Heart left ventricle (tissue), 16 donors: ENCODE measurements around the gene LAG3. TPM values are rescaled to one million over a fixed set of nuclear protein-coding genes. Genes with fewer than 3 reads are reported as not detected.

Experiments
- ATAC-seq, 4 donors: fragments of 200-7000 bp; cut with Tn5 transposase; one replicate each; pipeline ENCODE4 v1.9.1; 2020 to 2022; ENCODE audit warnings: moderate library complexity in 4 of 4, mild to moderate bottlenecking in 3 of 4, moderate number of reproducible peaks in 1 of 4
- DNase-seq, 5 donors: peaks; one replicate each; pipeline ENCODE4 v3.0.0-alpha.2; 2020
- H3K27ac ChIP-seq, 12 donors: fragments of 200-600 bp; sonication (generic) in 4 of 12; one replicate each; pipeline versions ENCODE4 v1.5.0 to v1.8.0; 2016 to 2022; ENCODE audit warnings: mild to moderate bottlenecking in 2 of 12
- H3K27me3 ChIP-seq, 9 donors: fragments of 200-600 bp; sonication (generic) in 2 of 9; one replicate each; pipeline versions ENCODE4 v1.5.1 to v1.8.0; 2016 to 2022; ENCODE audit warnings: mild to moderate bottlenecking in 3 of 9
- H3K36me3 ChIP-seq, 9 donors: fragments of 200-600 bp; sonication (generic) in 2 of 9; one replicate each; pipeline versions ENCODE4 v1.5.0 to v1.8.0; 2018 to 2022; ENCODE audit warnings: mild to moderate bottlenecking in 2 of 9
- H3K4me1 ChIP-seq, 12 donors: fragments of 200-600 bp; sonication (generic) in 4 of 12; one replicate each; pipeline versions ENCODE4 v1.5.0 to v1.8.0; 2016 to 2022; ENCODE audit warnings: mild to moderate bottlenecking in 3 of 12
- H3K4me3 ChIP-seq, 12 donors: fragments of 200-600 bp; sonication (generic) in 4 of 12; one replicate each; pipeline versions ENCODE4 v1.5.0 to v1.8.0; 2017 to 2022; ENCODE audit warnings: mild to moderate bottlenecking in 9 of 12, moderate library complexity in 4 of 12
- H3K9me3 ChIP-seq, 12 donors: fragments of 200-600 bp; sonication (generic) in 4 of 12; one replicate each; pipeline versions ENCODE4 v1.5.0 to v1.8.0; 2016 to 2022; ENCODE audit warnings: mild to moderate bottlenecking in 1 of 12
- POLR2A ChIP-seq, 2 donors: fragments of 450-650 bp; IDR thresholded peaks; one replicate each; pipeline ENCODE4 v1.6.1; 2017; ENCODE audit warnings: antibody characterized with exemption in 2 of 2, mild to moderate bottlenecking in 2 of 2, moderate library complexity in 2 of 2
- WGBS, 4 donors: extraction: QIAGEN DNeasy Blood & Tissue Kit in 2 of 4; methylation state at CpG; one replicate each; pipeline versions ENCODE4 v1.1.5 to v1.1.7; 2013 to 2018; 5-methylcytosine and 5-hydroxymethylcytosine counted together
- intact Hi-C, 10 donors: fragments of 100-400 bp; cut with DNase I; formaldehyde crosslinking; loops; one replicate each; pipeline versions ENCODE4 v1.11.1 to v1.14.2; 2022
- polyA plus RNA-seq, 2 donors: library from polyadenylated mRNA; stranded (reverse); fragments of 200-250 nt; gene quantifications; one replicate each; pipeline ENCODE4 v1.2.3, GENCODE V29; 2013
- total RNA-seq, 9 donors: library from RNA; depleted of rRNA in 2 of 9; stranded (reverse); fragments of >200 nt in 2 of 9; fragmentation: NEBNext Ultra II Directional in 3 of 9; extraction: Animal tissue kit (Norgen Biotek cat#: 25700) in 3 of 9; gene quantifications; one replicate each; pipeline versions ENCODE4 v1.1.0 to v1.2.4, GENCODE V29; 2016 to 2023
- TF ChIP-seq, protein P1 (sequence below), 12 donors: fragments of 200-600 bp; sonication (generic) in 4 of 12; IDR thresholded peaks; one replicate each; pipeline versions ENCODE4 v1.5.0 to v1.8.0; 2018 to 2022; ENCODE audit warnings: antibody characterized with exemption in 12 of 12, mild to moderate bottlenecking in 5 of 12
- donor health status: ischemic (EF 13 %, LVEDD 7.1; RV severe dilation, severe dysfunction).
- donor health status: healthy with polysubstance abuse.
- donor health status: DM: no; HTN: yes; CAD: no.
- donor health status: DM: no; HTN: no; CAD: no.
- donor health status: ischemic (EF 25% LVEDD 6.9; RV normal size, moderate dysfunction).
- donor health status: ischemic (EF 25% LVEDD 5.7; RV mildly dilated, moderate dysfunction).
- donor health status: healthy.
- donor health status: DM: yes; HTN: yes; CAD: no.
- donor health status: ischemic (EF 35%, LVEDD 5.7; RV mildly dilated, moderate dysfunction).
- donor health status: nonischemic (EF 11% LVEDD 7.7; RV severe dilation, severe dysfunction).
- donor health status: DM: yes; HTN: yes; CAD: no.
- donor health status: PGD.
- donor health status: ischemic (EF 29% LVEDD 5.4; RV normal size, mild dysfunction).
- donor health status: nonischemic (EF 23%, LVEDD 6.1; RV moderate dilation, normal function).

Gene LAG3
- total and polyA plus RNA-seq, 11 donors, result 0.03 to 1.5 (median 0.34) TPM; not detected in 4

DNA sequence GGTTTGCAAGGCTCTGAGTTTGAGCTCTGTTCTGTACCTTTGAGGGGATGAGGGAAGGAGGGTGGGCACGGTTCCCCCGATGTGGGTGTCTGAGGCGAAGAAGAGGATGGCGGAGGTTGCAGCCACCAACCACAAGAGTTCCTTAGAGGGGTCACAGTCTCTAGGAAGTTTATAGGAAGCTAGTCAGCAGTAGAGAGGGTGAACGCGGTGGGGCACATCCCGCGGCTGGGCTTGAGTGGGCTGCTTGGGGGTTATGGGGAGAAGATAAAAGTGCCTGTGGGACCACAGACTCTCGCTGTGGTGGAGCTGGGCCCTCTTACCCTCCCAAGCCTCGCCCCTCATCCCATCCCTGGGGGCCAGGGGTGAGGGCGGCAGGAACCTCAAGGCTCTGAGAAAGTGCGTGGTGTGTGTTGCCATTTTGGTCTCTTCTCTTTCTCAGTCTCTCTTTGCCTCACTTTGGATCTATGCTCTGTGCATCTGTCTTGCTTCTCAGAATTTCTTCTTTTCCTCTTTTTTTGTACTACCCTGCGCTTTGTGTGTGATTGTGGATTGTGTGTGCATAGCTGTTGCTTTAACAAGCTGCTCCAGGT is 19.7 kb downstream of the LAG3 start:
- TF ChIP-seq, protein P1, sequence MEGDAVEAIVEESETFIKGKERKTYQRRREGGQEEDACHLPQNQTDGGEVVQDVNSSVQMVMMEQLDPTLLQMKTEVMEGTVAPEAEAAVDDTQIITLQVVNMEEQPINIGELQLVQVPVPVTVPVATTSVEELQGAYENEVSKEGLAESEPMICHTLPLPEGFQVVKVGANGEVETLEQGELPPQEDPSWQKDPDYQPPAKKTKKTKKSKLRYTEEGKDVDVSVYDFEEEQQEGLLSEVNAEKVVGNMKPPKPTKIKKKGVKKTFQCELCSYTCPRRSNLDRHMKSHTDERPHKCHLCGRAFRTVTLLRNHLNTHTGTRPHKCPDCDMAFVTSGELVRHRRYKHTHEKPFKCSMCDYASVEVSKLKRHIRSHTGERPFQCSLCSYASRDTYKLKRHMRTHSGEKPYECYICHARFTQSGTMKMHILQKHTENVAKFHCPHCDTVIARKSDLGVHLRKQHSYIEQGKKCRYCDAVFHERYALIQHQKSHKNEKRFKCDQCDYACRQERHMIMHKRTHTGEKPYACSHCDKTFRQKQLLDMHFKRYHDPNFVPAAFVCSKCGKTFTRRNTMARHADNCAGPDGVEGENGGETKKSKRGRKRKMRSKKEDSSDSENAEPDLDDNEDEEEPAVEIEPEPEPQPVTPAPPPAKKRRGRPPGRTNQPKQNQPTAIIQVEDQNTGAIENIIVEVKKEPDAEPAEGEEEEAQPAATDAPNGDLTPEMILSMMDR (IDR thresholded peaks at IDR 0.05), result no peak
- no peak for TF ChIP-seq POLR2A (IDR thresholded peaks at IDR 0.05)
- DNase-seq (no peak), ATAC-seq (no peak)
- Histone ChIP-seq H3K27ac (peak overlapping the region in 3 of 12 donors; percentile 19 to 95 (median 37)), H3K4me3 (peak overlapping the region in 6 of 12 donors; percentile 14 to 65 (median 20)), H3K27me3 (peaks cover 0 to 4% (median 0%) of the 10 kb centered on the region in 9 donors), H3K36me3 (peaks cover 0 to 21% (median 0%) of the 10 kb centered on the region in 9 donors), H3K9me3 (no peaks in the 10 kb centered on the region), H3K4me1 (peaks cover 0 to 38% (median 0%) of the 10 kb centered on the region in 12 donors)
- WGBS, 4 donors, result 78 to 88% (median 83%) methylated on average over 13 of the region's 13 CpGs
- intact Hi-C loops, result no loop called here

DNA sequence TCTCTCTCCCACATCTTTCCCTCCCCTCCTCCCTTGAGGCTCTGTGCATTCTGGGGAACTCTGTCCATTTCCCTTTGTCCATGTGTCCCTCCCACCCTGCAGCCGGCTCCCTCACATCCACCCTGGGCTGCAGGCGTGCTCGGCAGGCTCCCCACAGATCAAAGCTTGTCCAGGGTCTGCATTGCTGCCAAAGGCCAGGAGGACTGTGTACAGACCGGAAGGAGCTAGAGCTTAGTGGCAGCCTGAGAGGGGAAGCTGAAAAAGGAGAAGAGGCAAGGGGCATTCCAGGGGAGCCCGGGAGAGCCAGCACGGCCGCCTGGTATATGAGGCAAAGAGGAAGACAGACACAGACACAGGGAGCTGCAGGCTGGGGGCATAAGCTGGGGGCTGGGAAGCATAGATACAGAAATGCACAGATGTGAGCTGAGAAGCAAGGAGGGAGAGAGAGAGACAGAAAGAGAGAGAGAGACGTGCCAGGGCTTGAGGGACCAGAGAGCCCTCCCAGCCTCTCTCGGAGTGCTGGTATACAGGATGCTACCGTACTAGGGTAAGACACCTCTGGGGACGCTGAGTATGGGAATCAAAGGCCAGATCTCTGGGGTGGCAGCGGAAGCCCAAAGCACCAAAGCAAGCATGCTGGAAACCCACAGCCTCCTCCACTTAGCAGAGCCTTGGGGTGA is 20.3 kb downstream of the LAG3 start:
- H3K27ac ChIP-seq, result peak overlapping the region in 1 of 12 donors; percentile 95
- peaks cover 0 to 22% (median 0%) of the 10 kb centered on the region in 9 donors for H3K36me3 ChIP-seq
- no peak for TF ChIP-seq POLR2A (IDR thresholded peaks at IDR 0.05)
- TF ChIP-seq, protein P1 (IDR thresholded peaks at IDR 0.05), result no peak
- intact Hi-C loops, result no loop called here
- WGBS, 4 donors, result 26 to 39% (median 33%) methylated on average over 12 of the region's 12 CpGs
- H3K4me1 ChIP-seq, result peaks cover 0 to 32% (median 0%) of the 10 kb centered on the region in 12 donors
- no peaks in the 10 kb centered on the region for H3K9me3 ChIP-seq
- peaks cover 0 to 4% (median 0%) of the 10 kb centered on the region in 9 donors for H3K27me3 ChIP-seq
- ATAC-seq, result peak; percentile 27 to 81 (median 67)
- DNase-seq, result peak in 3 of 5 donors; percentile 42 to 61 (median 44)
- H3K4me3 ChIP-seq, result peak overlapping the region in 5 of 12 donors; percentile 14 to 65 (median 22)

DNA sequence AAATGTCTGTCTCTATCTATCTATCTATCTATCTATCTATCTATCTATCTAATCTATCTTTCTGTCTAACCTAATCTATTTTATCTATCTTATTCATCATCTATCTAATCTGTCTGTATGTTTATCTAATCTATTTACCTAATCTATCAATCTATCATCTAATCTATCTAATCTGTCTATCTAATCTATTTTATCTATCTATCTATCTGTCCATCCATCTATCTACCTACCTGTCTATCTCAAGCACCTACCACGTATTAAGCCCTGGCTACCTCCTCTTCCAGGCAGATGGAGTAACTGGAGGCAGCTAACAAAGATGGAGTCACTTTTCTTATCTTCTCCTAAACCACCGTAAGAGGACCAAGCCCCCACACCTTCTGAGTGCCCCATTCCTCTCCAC is 22.8 kb downstream of the LAG3 start:
- no peaks in the 10 kb centered on the region for H3K9me3 ChIP-seq
- ATAC-seq (no peak), DNase-seq (no peak)
- WGBS, 4 donors, result 67 to 71% (median 69%) methylated on average over 2 of the region's 2 CpGs
- H3K27ac ChIP-seq, result no peak overlapping the region
- peaks cover 0 to 20% (median 0%) of the 10 kb centered on the region in 12 donors for H3K4me1 ChIP-seq
- H3K27me3 ChIP-seq, result peaks cover 0 to 4% (median 0%) of the 10 kb centered on the region in 9 donors
- peaks cover 0 to 30% (median 0%) of the 10 kb centered on the region in 9 donors for H3K36me3 ChIP-seq
- intact Hi-C loops, result no loop called here
- TF ChIP-seq, protein P1 (IDR thresholded peaks at IDR 0.05), result no peak
- TF ChIP-seq POLR2A (IDR thresholded peaks at IDR 0.05), result no peak
- no peak overlapping the region for H3K4me3 ChIP-seq

- 91 to 93% (median 93%) methylated on average over 4 of the region's 4 CpGs for WGBS, 4 donors
- TF ChIP-seq, protein P1 (IDR thresholded peaks at IDR 0.05), result no peak
- TF ChIP-seq POLR2A (IDR thresholded peaks at IDR 0.05), result no peak
- H3K4me1 ChIP-seq, result peaks cover 0 to 16% (median 0%) of the 10 kb centered on the region in 12 donors
- H3K27ac ChIP-seq, result no peak overlapping the region
- no peak for DNase-seq
- H3K4me3 ChIP-seq, result no peak overlapping the region
- H3K36me3 ChIP-seq, result peaks cover 0 to 38% (median 0%) of the 10 kb centered on the region in 9 donors
- intact Hi-C loops, result no loop called here
- H3K27me3 ChIP-seq, result peaks cover 0 to 4% (median 0%) of the 10 kb centered on the region in 9 donors
- ATAC-seq, result no peak
- H3K9me3 ChIP-seq, result no peaks in the 10 kb centered on the region
These were observed 24.3 kb downstream of the LAG3 start for GRCh38 chr12:6796576-6796975.
